SK-N-MC (cell line): ENCODE measurements around the gene OPRM1.

Experiments used
- DNase-seq: peaks from one replicate; pipeline ENCODE4 v3.0.0-alpha.2; 2011; ENCODE audit warnings: low read depth, low spot score
- H3K27ac ChIP-seq: fragments of 200-600 bp; sonication (generic); 2 replicates; pipeline ENCODE4 v1.5.1; 2016; ENCODE audit warnings: mixed run types
- H3K36me3 ChIP-seq: fragments of 200-600 bp; sonication (generic); 2 replicates; pipeline ENCODE4 v1.6.1; 2017; ENCODE audit warnings: antibody characterized with exemption, low read length, mixed read lengths; ENCODE audit not compliant: insufficient read depth
- H3K4me3 ChIP-seq: fragments of 200-600 bp; sonication (generic); 2 replicates; pipeline ENCODE4 v1.5.1; 2016
- H3K9ac ChIP-seq: fragments of 200-600 bp; sonication (generic); 2 replicates; pipeline ENCODE4 v1.8.0; 2017; ENCODE audit warnings: mixed run types, mixed read lengths; ENCODE audit not compliant: insufficient read length
- H3K9me3 ChIP-seq: fragments of 200-600 bp; sonication (generic); 2 replicates; pipeline ENCODE4 v1.6.1; 2017; ENCODE audit warnings: low read depth, mild to moderate bottlenecking, antibody characterized with exemption, low read length, moderate library complexity, mixed read lengths
- EZH2 ChIP-seq: fragments of 200-600 bp; sonication (generic); IDR thresholded peaks from one replicate; pipeline ENCODE4 v1.6.1; 2017; ENCODE audit warnings: antibody characterized with exemption
- FOXP2 ChIP-seq: optimal IDR thresholded peaks from 2 replicates; pipeline ENCODE3; 2011; ENCODE audit warnings: mild to moderate bottlenecking, moderate library complexity; ENCODE audit not compliant: insufficient read depth; ENCODE audit errors: extremely low read length, control extremely low read depth
- POLR2AphosphoS5 ChIP-seq: IDR thresholded peaks from 2 replicates; pipeline ENCODE4 v1.6.1; 2012; ENCODE audit warnings: mild to moderate bottlenecking, low read depth, low read length, borderline replicate concordance

OPRM1 gene

DNA sequence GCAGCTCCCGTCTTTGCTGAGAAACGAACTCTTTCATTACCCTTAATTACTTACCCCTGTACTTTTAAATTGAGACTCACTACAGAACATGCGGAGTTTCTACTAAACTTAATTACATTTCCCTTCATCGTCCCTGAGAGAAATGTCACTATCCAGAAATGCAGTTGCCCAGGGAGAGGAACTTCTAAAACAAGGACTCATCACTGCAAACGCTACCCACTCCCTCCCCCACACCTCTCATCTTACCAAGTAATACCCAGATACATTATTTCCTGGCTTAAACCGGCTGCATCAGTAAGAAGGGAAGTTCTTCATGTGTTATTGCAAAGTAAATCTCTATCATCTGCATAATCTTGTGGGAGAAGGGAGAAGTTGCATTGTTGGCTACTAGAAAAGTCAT, 179.3 kb downstream of the OPRM1 start:
- Histone ChIP-seq H3K9ac (no peak overlapping the region), H3K36me3 (no peaks in the 10 kb centered on the region), H3K4me3 (no peak overlapping the region), H3K9me3 (no peaks in the 10 kb centered on the region), H3K27ac (no peak overlapping the region)
- TF ChIP-seq POLR2AphosphoS5: no peak
- TF ChIP-seq FOXP2: no peak
- no peak for TF ChIP-seq EZH2
- DNase-seq: no peak

DNA sequence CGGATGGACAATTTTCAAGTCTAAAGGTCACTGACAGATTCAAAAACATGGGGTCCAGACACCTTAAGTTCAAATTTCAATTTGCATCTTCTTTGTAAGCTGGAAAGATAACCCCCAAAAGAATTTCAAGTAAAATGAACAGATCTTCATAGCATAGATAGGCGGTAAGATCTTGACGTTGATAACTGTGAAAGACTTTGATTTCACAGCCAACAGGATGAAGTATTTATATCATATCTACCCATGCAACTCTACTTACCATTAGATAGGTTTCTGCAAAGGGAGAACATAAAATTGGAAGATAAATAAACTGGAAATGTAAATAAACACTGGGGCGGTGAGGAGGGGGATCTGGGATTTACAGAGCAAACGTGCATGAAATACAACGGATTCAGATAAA, 179.7 kb downstream of the OPRM1 start:
- H3K4me3 ChIP-seq: no peak overlapping the region
- TF ChIP-seq EZH2 (no peak), FOXP2 (no peak), POLR2AphosphoS5 (no peak)
- no peaks in the 10 kb centered on the region for H3K9me3 ChIP-seq
- no peak overlapping the region for H3K27ac ChIP-seq
- no peak overlapping the region for H3K9ac ChIP-seq
- DNase-seq: no peak
- H3K36me3 ChIP-seq: no peaks in the 10 kb centered on the region

GRCh38 chr6:154219250-154219649, 180.2 kb downstream of the OPRM1 start:
- no peak overlapping the region for H3K9ac ChIP-seq
- H3K4me3 ChIP-seq: no peak overlapping the region
- no peak for TF ChIP-seq EZH2
- no peak for TF ChIP-seq FOXP2
- TF ChIP-seq POLR2AphosphoS5: no peak
- no peaks in the 10 kb centered on the region for H3K9me3 ChIP-seq
- DNase-seq: no peak
- no peak overlapping the region for H3K27ac ChIP-seq
- no peaks in the 10 kb centered on the region for H3K36me3 ChIP-seq

- no peak for TF ChIP-seq EZH2
- no peak for TF ChIP-seq FOXP2
- TF ChIP-seq POLR2AphosphoS5: no peak
- no peak overlapping the region for H3K27ac ChIP-seq
- no peak overlapping the region for H3K9ac ChIP-seq
- DNase-seq: no peak
- H3K4me3 ChIP-seq: no peak overlapping the region
- H3K36me3 ChIP-seq: no peaks in the 10 kb centered on the region
- H3K9me3 ChIP-seq: no peaks in the 10 kb centered on the region
Measured at GRCh38 chr6:154222716-154223115, 183.7 kb downstream of the OPRM1 start.

GRCh38 chr6:154223296-154223695, 184.3 kb downstream of the OPRM1 start:
- Histone ChIP-seq H3K27ac (no peak overlapping the region), H3K36me3 (no peaks in the 10 kb centered on the region), H3K9ac (no peak overlapping the region), H3K4me3 (no peak overlapping the region), H3K9me3 (no peaks in the 10 kb centered on the region)
- TF ChIP-seq FOXP2: no peak
- no peak for TF ChIP-seq POLR2AphosphoS5
- no peak for TF ChIP-seq EZH2
- DNase-seq: no peak

GRCh38 chr6:154226461-154226860, 187.4 kb downstream of the OPRM1 start:
- DNase-seq: no peak
- no peaks in the 10 kb centered on the region for H3K36me3 ChIP-seq
- TF ChIP-seq FOXP2: no peak
- TF ChIP-seq EZH2: no peak
- no peak for TF ChIP-seq POLR2AphosphoS5
- H3K9ac ChIP-seq: no peak overlapping the region
- H3K9me3 ChIP-seq: no peaks in the 10 kb centered on the region
- H3K4me3 ChIP-seq: no peak overlapping the region
- no peak overlapping the region for H3K27ac ChIP-seq

- DNase-seq: no peak
- Histone ChIP-seq H3K9me3 (no peaks in the 10 kb centered on the region), H3K4me3 (no peak overlapping the region), H3K27ac (no peak overlapping the region), H3K36me3 (no peaks in the 10 kb centered on the region), H3K9ac (no peak overlapping the region)
- TF ChIP-seq EZH2: no peak
- TF ChIP-seq POLR2AphosphoS5: no peak
- TF ChIP-seq FOXP2: no peak
Measured at GRCh38 chr6:154227862-154228520, 189.0 kb downstream of the OPRM1 start.

DNA sequence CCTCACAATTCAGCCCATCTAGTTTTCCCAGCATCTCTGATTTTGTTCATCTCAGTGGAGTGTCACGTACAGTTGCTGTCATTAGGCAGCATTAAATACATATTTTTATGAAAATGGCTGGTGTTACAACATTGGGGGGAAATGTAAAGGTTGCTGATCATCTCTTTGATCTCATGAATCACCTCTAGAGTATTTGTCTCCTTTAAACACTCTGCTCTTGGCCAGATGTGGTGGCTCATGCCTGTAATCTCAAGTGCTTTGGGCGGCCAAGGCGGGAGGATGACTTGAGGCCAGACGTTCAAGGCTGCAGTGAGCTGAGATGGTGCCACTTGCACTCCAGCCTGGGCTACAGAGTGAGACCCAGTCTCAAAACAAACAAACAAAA, 189.5 kb downstream of the OPRM1 start:
- no peak for DNase-seq
- TF ChIP-seq EZH2 (no peak), FOXP2 (no peak), POLR2AphosphoS5 (no peak)
- Histone ChIP-seq H3K36me3 (no peaks in the 10 kb centered on the region), H3K4me3 (no peak overlapping the region), H3K27ac (no peak overlapping the region), H3K9me3 (no peaks in the 10 kb centered on the region), H3K9ac (no peak overlapping the region)

GRCh38 chr6:154229786-154230185, 190.7 kb downstream of the OPRM1 start:
- Histone ChIP-seq H3K9ac (no peak overlapping the region), H3K27ac (no peak overlapping the region), H3K9me3 (no peaks in the 10 kb centered on the region), H3K4me3 (no peak overlapping the region), H3K36me3 (no peaks in the 10 kb centered on the region)
- TF ChIP-seq POLR2AphosphoS5 (no peak), FOXP2 (no peak), EZH2 (no peak)
- DNase-seq: no peak
